ENCODE data around the gene GJB4. TPM values are rescaled to one million over a fixed set of nuclear protein-coding genes. Genes with fewer than 3 reads are reported as not detected.
A peak's percentile ranks its signal among the peaks of the same experiment; 100 is the strongest.

The GJB4 gene
- total and polyA plus RNA-seq, 12 donors = not detected

DNA sequence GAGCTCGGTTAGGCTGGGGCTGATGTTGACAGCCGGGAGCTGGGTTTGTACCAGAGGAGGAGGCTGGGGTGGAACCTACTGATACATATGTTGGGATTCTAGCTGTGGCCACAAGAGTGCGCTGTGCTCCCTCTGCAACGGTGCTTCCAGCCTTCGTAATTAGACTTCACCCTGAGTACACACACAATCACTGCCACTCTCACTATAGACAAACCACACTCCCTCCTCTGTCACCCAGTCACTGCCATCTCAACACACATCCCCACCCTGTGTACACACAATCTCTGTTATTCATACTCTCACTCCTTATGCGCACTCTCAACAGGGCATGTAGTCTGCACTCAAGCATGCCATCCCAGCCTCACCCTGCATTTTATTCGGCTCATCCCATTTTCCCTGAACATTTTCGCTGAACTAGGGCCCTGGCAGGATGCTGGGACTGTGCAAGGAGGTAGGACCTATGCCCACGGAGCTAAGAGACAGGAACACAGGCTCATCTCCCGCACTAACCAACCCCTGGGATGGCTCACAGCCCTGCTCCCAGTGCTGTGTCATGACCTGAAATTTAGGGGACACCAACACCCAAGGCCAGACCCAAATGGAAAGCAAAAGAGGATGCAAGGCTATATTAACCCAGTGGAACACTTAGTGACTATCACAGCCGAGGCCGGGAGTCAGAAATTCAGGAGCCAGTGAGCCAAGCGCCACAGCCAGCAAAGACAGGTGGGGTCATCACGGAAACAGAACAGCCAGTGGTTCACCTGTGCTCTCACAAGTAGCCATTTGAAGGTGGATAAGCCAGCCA lies 27.2 kb downstream of the GJB4 start:
- H3K36me3 ChIP-seq = no peaks in the 10 kb centered on the region
- H3K27ac ChIP-seq = peak overlapping the region in 1 of 10 donors; percentile 11
- ATAC-seq (peak; percentile 57 to 86 (median 80)), DNase-seq (peak; percentile 62 to 77)
- H3K27me3 ChIP-seq = peaks cover 10 to 21% (median 16%) of the 10 kb centered on the region in 7 donors
- peaks cover 2 to 37% (median 15%) of the 10 kb centered on the region in 9 donors for H3K4me1 ChIP-seq
- TF ChIP-seq, protein P1, sequence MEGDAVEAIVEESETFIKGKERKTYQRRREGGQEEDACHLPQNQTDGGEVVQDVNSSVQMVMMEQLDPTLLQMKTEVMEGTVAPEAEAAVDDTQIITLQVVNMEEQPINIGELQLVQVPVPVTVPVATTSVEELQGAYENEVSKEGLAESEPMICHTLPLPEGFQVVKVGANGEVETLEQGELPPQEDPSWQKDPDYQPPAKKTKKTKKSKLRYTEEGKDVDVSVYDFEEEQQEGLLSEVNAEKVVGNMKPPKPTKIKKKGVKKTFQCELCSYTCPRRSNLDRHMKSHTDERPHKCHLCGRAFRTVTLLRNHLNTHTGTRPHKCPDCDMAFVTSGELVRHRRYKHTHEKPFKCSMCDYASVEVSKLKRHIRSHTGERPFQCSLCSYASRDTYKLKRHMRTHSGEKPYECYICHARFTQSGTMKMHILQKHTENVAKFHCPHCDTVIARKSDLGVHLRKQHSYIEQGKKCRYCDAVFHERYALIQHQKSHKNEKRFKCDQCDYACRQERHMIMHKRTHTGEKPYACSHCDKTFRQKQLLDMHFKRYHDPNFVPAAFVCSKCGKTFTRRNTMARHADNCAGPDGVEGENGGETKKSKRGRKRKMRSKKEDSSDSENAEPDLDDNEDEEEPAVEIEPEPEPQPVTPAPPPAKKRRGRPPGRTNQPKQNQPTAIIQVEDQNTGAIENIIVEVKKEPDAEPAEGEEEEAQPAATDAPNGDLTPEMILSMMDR (IDR thresholded peaks at IDR 0.05) = peak; percentile 70 to 94 (median 86)
- H3K4me3 ChIP-seq = no peak overlapping the region
- no peaks in the 10 kb centered on the region for H3K9me3 ChIP-seq
- intact Hi-C loops (cut with DNase I) = loop anchor here (1.0 to 5.0 kb wide), 8 partner anchors 64 to 201 kb away; partner anchors contain the start of gene TMEM35B (in 1 of the 10)
- 52 to 53% methylated on average over 14 of the region's 14 CpGs for WGBS, 2 donors

DNA sequence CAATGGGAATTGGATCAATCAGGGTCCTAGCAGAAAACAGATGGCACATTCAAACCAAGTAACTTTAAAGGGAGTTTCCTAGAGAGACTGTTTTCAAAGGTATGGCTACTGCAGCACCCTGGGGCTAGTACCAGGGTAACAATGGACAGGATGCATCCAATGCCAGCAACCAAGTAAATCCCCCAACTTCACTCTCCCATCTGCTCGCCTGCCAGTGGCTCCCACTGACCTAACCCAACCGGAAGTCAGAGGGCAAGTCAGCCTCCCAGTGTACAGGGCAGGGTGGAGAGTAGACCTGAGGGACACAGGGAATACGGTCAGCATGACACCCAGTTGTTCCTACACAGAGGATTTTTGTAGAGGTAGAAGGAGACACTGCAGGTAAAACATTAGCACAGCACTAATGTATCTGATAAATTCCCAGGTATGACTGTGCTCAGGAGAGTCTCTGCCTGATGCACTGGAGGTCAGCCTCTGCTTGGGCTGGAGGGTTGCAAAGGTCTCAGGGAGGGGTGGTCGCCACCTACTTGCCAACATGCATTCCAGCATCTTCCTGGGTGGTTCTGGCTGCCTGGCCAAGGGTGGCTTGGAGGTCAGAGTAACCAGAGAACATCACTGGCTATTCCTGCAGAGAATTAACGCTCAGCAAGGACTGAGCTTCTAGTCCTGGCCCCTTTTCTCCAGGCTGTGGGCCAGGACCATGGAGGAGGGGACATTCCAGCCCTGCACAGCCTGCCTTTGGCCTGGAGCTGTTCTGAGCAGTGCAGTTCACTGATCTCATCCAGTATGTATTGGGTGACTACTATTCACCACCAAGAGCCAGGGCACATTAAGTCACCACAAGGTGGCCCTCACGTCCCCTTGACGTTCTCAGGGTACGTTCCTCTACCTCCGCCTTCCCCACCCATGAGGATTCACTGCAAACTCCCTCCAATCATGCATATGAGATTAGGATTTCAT lies 28.2 kb downstream of the GJB4 start:
- no peaks in the 10 kb centered on the region for H3K36me3 ChIP-seq
- ATAC-seq (peak in 7 of 8 donors; percentile 22 to 61 (median 42)), DNase-seq (peak in 1 of 2 donors; percentile 31)
- 40 to 42% methylated on average over 9 of the region's 9 CpGs for WGBS, 2 donors
- H3K9me3 ChIP-seq = no peaks in the 10 kb centered on the region
- H3K4me3 ChIP-seq = no peak overlapping the region
- peaks cover 0 to 17% (median 6%) of the 10 kb centered on the region in 7 donors for H3K27me3 ChIP-seq
- TF ChIP-seq, protein P1 (IDR thresholded peaks at IDR 0.05) = peak; percentile 16 to 59 (median 42)
- peaks cover 9 to 46% (median 18%) of the 10 kb centered on the region in 9 donors for H3K4me1 ChIP-seq
- intact Hi-C loops (cut with DNase I) = loop anchor here in 9 of 10 donors (1.0 to 5.0 kb wide), 8 partner anchors 57 to 200 kb away; partner anchors contain the start of gene TMEM35B (in 1 of the 9)
- peak overlapping the region in 6 of 10 donors; percentile 6 to 41 (median 19) for H3K27ac ChIP-seq

DNA sequence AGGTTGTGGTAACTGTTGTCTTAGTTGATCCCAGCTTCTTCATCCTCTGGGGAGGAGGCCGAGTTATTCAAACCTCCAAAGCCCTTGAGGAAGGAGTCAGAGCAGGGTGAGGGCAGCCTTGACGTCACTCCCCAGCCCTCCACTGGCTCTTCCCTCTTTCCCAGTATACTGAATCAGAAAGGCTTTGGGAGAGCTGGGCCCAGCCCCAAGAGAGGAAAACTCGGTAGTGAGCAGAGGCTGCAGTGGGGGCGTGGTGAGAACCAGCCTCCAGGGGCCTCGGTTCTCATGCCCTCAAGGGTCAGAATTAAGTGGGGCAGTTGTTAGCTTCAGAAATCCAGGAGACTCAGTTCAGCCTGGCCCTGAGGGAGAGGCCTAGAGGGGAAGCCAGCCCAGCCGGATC lies 31.4 kb downstream of the GJB4 start:
- H3K27me3 ChIP-seq = peaks cover 0 to 17% (median 0%) of the 10 kb centered on the region in 7 donors
- TF ChIP-seq, protein P1 (IDR thresholded peaks at IDR 0.05) = no peak
- H3K4me1 ChIP-seq = peaks cover 9 to 54% (median 28%) of the 10 kb centered on the region in 9 donors
- peak overlapping the region in 9 of 10 donors; percentile 21 to 92 (median 84) for H3K27ac ChIP-seq
- intact Hi-C loops (cut with DNase I) = no loop called here
- DNase-seq (peak; percentile 59 to 77), ATAC-seq (peak; percentile 31 to 66 (median 56))
- 70 to 76% methylated on average over 6 of the region's 6 CpGs for WGBS, 2 donors
- peak overlapping the region in 1 of 10 donors; percentile 70 for H3K4me3 ChIP-seq
- H3K9me3 ChIP-seq = no peaks in the 10 kb centered on the region
- H3K36me3 ChIP-seq = peaks cover 0 to 22% (median 4%) of the 10 kb centered on the region in 9 donors

DNA sequence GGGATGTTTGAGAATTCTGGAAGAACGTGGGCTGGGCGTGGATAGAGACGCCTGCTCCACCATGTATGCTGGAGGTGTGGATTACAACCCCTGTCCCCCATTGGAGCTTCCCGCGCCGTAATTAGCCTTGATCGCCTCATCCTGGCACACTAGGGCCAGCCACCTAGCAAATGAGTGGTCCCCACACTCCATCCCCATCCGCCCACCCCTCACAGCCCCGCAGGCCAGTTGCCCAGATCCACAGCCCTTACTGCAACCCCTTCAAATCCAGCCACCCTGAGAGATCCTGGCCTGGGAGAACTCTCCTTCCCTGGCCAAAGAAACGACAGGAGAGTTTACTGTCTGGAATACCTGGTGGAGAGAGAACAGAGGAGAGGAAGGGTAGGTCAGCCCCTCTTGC lies 32.9 kb downstream of the GJB4 start:
- 57 to 60% methylated on average over 10 of the region's 10 CpGs for WGBS, 2 donors
- H3K4me1 ChIP-seq = peaks cover 5 to 41% (median 20%) of the 10 kb centered on the region in 9 donors
- DNase-seq (no peak), ATAC-seq (no peak)
- H3K27me3 ChIP-seq = peaks cover 0 to 17% (median 0%) of the 10 kb centered on the region in 7 donors
- intact Hi-C loops (cut with DNase I) = no loop called here
- H3K9me3 ChIP-seq = no peaks in the 10 kb centered on the region
- peaks cover 0 to 33% (median 4%) of the 10 kb centered on the region in 9 donors for H3K36me3 ChIP-seq
- peak overlapping the region; percentile 55 to 92 (median 86) for H3K27ac ChIP-seq
- TF ChIP-seq, protein P1 (IDR thresholded peaks at IDR 0.05) = no peak
- peak overlapping the region; percentile 51 to 75 (median 60) for H3K4me3 ChIP-seq

Measured in heart right ventricle (tissue), 16 donors.